ENCODE measurements around the gene PLA2G15. TPM values are rescaled to one million over a fixed set of nuclear protein-coding genes. Genes with fewer than 3 reads are reported as not detected.
A peak's percentile ranks its signal among the peaks of the same experiment; 100 is the strongest.
"Not testable (repeated sequence)": the region's sequence is repeated elsewhere in the genome, so short reads cannot be mapped to it uniquely, and the experiment has no call there.

PLA2G15 gene
- total RNA-seq, 3 donors from 2014 or later (not counting 1 experiment from before 2014, with no cell fraction given), result 5.6 to 13.0 (median 12.7) TPM

DNA sequence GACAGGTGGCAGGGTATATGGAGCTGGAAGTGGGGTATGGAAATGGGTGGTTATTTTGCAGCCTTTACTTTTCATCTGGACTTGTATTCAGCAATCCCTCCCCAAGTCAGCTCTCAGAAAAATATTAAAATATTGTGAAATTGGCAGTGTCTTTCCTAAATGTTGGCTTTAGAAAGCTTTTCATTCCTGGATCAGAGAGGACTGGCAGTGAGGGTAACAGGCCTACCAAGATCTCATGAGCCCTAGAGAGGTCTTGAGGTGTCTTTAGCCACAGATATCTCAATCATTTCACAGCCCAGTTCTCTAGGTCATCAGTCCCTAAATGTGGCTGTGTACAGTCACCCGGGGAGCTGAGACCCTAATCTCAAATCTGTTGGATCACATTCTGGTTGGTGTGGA, 43.1 kb downstream of the PLA2G15 start:
- intact Hi-C loops (cut with micrococcal nuclease), result no loop called here
- Mint-ChIP-seq H3K36me3 (no peaks in the 10 kb centered on the region), H3K27me3 (ENCODE audit: low read depth in 2 of 2) (no peaks in the 10 kb centered on the region), H3K9me3 (no peaks in the 10 kb centered on the region), H3K27ac (peak overlapping the region; percentile 77 to 88), H3K4me3 (peak overlapping the region; percentile 51), H3K4me1 (peaks cover 82 to 83% of the 10 kb centered on the region in 2 donors)
- Histone ChIP-seq H3K4me1 (ENCODE audit: control insufficient read depth, insufficient read depth, low read length) (peaks cover 90% of the 10 kb centered on the region), H3K27me3 (ENCODE audit: control insufficient read depth, insufficient read depth, low read length) (no peaks in the 10 kb centered on the region), H3K36me3 (ENCODE audit: control insufficient read depth, insufficient read depth, low read length) (peaks cover 28% of the 10 kb centered on the region), H3K4me3 (ENCODE audit: low read length) (no peak overlapping the region), H3K9me3 (ENCODE audit: control insufficient read depth, insufficient read depth, low read length) (no peaks in the 10 kb centered on the region), H3K27ac (ENCODE audit: low read length) (peak overlapping the region; percentile 74)
- ATAC-seq (no peak), DNase-seq (no peak)
- TF ChIP-seq, protein P1, sequence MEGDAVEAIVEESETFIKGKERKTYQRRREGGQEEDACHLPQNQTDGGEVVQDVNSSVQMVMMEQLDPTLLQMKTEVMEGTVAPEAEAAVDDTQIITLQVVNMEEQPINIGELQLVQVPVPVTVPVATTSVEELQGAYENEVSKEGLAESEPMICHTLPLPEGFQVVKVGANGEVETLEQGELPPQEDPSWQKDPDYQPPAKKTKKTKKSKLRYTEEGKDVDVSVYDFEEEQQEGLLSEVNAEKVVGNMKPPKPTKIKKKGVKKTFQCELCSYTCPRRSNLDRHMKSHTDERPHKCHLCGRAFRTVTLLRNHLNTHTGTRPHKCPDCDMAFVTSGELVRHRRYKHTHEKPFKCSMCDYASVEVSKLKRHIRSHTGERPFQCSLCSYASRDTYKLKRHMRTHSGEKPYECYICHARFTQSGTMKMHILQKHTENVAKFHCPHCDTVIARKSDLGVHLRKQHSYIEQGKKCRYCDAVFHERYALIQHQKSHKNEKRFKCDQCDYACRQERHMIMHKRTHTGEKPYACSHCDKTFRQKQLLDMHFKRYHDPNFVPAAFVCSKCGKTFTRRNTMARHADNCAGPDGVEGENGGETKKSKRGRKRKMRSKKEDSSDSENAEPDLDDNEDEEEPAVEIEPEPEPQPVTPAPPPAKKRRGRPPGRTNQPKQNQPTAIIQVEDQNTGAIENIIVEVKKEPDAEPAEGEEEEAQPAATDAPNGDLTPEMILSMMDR (IDR thresholded peaks at IDR 0.05), result no peak
- 80% methylated on average over 1 of the region's 1 CpG for WGBS (ENCODE audit: insufficient coverage)

GRCh38 chr16:68288796-68289195, 43.6 kb downstream of the PLA2G15 start:
- WGBS (ENCODE audit: insufficient coverage), result 81% methylated on average over 6 of the region's 9 CpGs
- intact Hi-C loops (cut with micrococcal nuclease); H3K36me3 Mint-ChIP-seq; H3K9me3 Mint-ChIP-seq; H3K27me3 Mint-ChIP-seq (ENCODE audit: low read depth in 2 of 2); ATAC-seq; H3K27me3 ChIP-seq (ENCODE audit: control insufficient read depth, insufficient read depth, low read length); H3K9me3 ChIP-seq (ENCODE audit: control insufficient read depth, insufficient read depth, low read length); H3K4me3 ChIP-seq (ENCODE audit: low read length); DNase-seq; H3K4me3 Mint-ChIP-seq: not testable (repeated sequence)
- Histone ChIP-seq H3K27ac (ENCODE audit: low read length) (peak overlapping the region; percentile 77), H3K36me3 (ENCODE audit: control insufficient read depth, insufficient read depth, low read length) (peaks cover 32% of the 10 kb centered on the region), H3K4me1 (ENCODE audit: control insufficient read depth, insufficient read depth, low read length) (peaks cover 87% of the 10 kb centered on the region)
- peaks cover 81 to 83% of the 10 kb centered on the region in 2 donors for H3K4me1 Mint-ChIP-seq
- H3K27ac Mint-ChIP-seq, result peak overlapping the region; percentile 77 to 88

DNA sequence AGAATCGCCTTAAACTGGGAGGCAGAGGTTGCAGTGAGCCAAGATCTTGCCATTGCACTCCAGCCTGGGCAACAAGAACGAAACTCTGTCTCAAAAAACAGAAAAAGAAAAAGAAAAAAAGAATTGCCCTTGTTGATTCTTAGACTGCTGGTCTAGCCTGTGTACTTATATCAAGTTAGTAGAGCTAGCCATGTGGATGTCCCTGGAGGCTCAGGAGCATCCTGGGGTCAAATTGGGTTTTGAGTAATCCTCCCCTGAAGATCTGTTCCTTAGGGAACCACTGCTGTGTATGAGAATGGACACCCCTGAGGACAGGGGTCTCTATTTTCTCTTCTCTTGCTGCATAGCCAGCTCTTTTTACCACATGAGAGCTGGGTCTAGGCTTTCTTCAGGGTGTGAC, 44.0 kb downstream of the PLA2G15 start:
- no peaks in the 10 kb centered on the region for H3K9me3 ChIP-seq (ENCODE audit: control insufficient read depth, insufficient read depth, low read length)
- no peaks in the 10 kb centered on the region for H3K27me3 ChIP-seq (ENCODE audit: control insufficient read depth, insufficient read depth, low read length)
- Mint-ChIP-seq H3K27me3 (ENCODE audit: low read depth in 2 of 2) (no peaks in the 10 kb centered on the region), H3K4me1 (peaks cover 77 to 83% of the 10 kb centered on the region in 2 donors), H3K4me3 (peak overlapping the region; percentile 75), H3K9me3 (no peaks in the 10 kb centered on the region), H3K36me3 (no peaks in the 10 kb centered on the region), H3K27ac (peak overlapping the region; percentile 77 to 88)
- H3K36me3 ChIP-seq (ENCODE audit: control insufficient read depth, insufficient read depth, low read length), result peaks cover 34% of the 10 kb centered on the region
- DNase-seq (no peak), ATAC-seq (no peak)
- TF ChIP-seq, protein P1 (IDR thresholded peaks at IDR 0.05), result no peak
- intact Hi-C loops (cut with micrococcal nuclease), result no loop called here
- H3K4me1 ChIP-seq (ENCODE audit: control insufficient read depth, insufficient read depth, low read length), result peaks cover 83% of the 10 kb centered on the region
- H3K4me3 ChIP-seq (ENCODE audit: low read length), result no peak overlapping the region
- 89% methylated on average over 2 of the region's 2 CpGs for WGBS (ENCODE audit: insufficient coverage)
- peak overlapping the region; percentile 77 for H3K27ac ChIP-seq (ENCODE audit: low read length)

DNA sequence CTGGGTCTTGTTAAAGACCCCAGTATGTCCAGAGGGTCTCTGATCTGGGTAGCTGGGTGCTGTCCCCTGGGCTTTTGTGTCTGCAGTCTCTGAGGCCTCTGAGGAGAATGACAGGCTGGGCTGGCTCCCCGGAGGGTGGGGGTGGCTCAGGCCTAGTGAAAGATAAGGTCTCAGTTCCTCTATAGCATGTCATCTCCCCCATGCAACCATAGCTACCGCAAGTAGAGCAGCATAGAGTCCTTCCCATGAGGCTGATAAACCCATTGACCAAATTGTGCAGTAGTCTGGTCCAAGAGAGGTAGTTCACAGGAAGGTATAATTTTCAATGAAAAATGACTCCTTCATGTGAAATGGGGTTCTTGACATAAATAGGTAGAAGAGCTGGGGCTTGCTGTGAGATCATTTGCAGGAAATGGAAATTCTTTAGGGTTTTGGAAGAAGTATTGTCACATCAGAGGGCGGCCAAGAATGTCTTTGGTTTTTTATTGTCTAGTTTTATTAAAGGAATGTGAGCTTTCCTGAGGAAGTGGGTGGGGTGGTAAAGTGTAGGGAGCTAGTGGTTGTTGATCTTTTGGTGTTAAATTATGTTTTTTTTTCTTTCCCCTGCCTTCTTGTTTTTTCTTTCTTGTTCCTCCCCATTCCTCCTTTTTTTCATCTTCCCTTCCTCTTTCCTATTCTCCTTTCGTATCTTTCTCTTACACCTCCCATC, 44.6 kb downstream of the PLA2G15 start:
- TF ChIP-seq, protein P1 (IDR thresholded peaks at IDR 0.05), result no peak
- Mint-ChIP-seq H3K4me3 (peak overlapping the region; percentile 75), H3K27me3 (ENCODE audit: low read depth in 2 of 2) (no peaks in the 10 kb centered on the region), H3K9me3 (no peaks in the 10 kb centered on the region), H3K36me3 (no peaks in the 10 kb centered on the region), H3K4me1 (peaks cover 71 to 81% of the 10 kb centered on the region in 2 donors), H3K27ac (peak overlapping the region; percentile 77 to 88)
- intact Hi-C loops (cut with micrococcal nuclease), result no loop called here
- peak; percentile 67 to 84 (median 81) for ATAC-seq
- no peaks in the 10 kb centered on the region for H3K27me3 ChIP-seq (ENCODE audit: control insufficient read depth, insufficient read depth, low read length)
- H3K4me3 ChIP-seq (ENCODE audit: low read length), result no peak overlapping the region
- no peaks in the 10 kb centered on the region for H3K9me3 ChIP-seq (ENCODE audit: control insufficient read depth, insufficient read depth, low read length)
- H3K4me1 ChIP-seq (ENCODE audit: control insufficient read depth, insufficient read depth, low read length), result peaks cover 77% of the 10 kb centered on the region
- peaks cover 39% of the 10 kb centered on the region for H3K36me3 ChIP-seq (ENCODE audit: control insufficient read depth, insufficient read depth, low read length)
- peak; percentile 31 to 64 for DNase-seq
- WGBS (ENCODE audit: insufficient coverage), result 25% methylated on average over 3 of the region's 4 CpGs
- H3K27ac ChIP-seq (ENCODE audit: low read length), result peak overlapping the region; percentile 77
